ENCODE measurements around the gene RPL19. TPM values are rescaled to one million over a fixed set of nuclear protein-coding genes. Genes with fewer than 3 reads are reported as not detected.

Gene RPL19
- total and polyA plus RNA-seq, 4 donors, result 475 to 999 (median 749) TPM

DNA sequence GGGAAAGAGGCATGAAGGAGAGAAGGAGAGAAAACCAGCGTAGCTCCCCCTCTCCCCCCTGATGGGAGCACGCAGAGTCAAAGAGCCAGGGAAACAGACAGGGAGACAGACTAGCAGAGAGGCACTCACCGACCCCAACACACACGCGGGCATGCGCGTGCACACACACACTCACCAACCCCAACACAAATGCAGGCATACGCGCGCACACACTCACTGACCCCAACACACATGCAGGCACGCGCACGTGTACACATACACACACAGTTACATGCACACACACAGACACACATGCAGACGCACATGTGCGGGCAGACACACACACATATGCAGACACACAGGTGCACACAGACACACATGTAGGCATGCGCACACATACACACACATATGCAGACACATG lies 7.2 kb upstream of the RPL19 start:
- no peak overlapping the region for H3K9ac ChIP-seq (ENCODE audit: low read depth in 1 of 2, low read length in 2 of 2)
- no peak overlapping the region for H3K27ac ChIP-seq (ENCODE audit: low read depth in 1 of 2, low read length in 2 of 2)
- TF ChIP-seq RAD21 (IDR thresholded peaks at IDR 0.05), result no peak
- TF ChIP-seq HNF4G (IDR thresholded peaks at IDR 0.05), result no peak
- no peak for TF ChIP-seq NR2F2 (IDR thresholded peaks at IDR 0.05)
- TF ChIP-seq SP1 (IDR thresholded peaks at IDR 0.05), result no peak
- TF ChIP-seq EGR1 (IDR thresholded peaks at IDR 0.05; ENCODE audit: low read depth in 2 of 2), result no peak
- TF ChIP-seq FOXA2 (IDR thresholded peaks at IDR 0.05), result no peak
- TF ChIP-seq TAF1 (conservative IDR thresholded peaks at IDR 0.05), result no peak
- TF ChIP-seq JUND (IDR thresholded peaks at IDR 0.05), result no peak
- TF ChIP-seq GABPA (IDR thresholded peaks at IDR 0.05 in 1 of 2, conservative IDR thresholded peaks at IDR 0.05 in 1 of 2), result no peak
- TF ChIP-seq, protein P1, sequence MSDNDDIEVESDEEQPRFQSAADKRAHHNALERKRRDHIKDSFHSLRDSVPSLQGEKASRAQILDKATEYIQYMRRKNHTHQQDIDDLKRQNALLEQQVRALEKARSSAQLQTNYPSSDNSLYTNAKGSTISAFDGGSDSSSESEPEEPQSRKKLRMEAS (IDR thresholded peaks at IDR 0.05), result no peak
- DNase-seq (ENCODE audit: low spot score), result no peak
- peaks cover 0 to 8% (median 3%) of the 10 kb centered on the region in 4 donors for H3K4me1 ChIP-seq (ENCODE audit: control insufficient read depth in 4 of 4, insufficient read depth in 4 of 4, low read length in 3 of 4)
- H3K36me3 ChIP-seq (ENCODE audit: control insufficient read depth in 4 of 4, insufficient read depth in 3 of 4, low read depth in 1 of 4, low read length in 3 of 4), result no peaks in the 10 kb centered on the region
- WGBS, result 94% methylated on average over 16 of the region's 16 CpGs
- no peaks in the 10 kb centered on the region for H3K27me3 ChIP-seq (ENCODE audit: control insufficient read depth in 4 of 4, insufficient read depth in 4 of 4, low read length in 3 of 4)
- H3K4me3 ChIP-seq (ENCODE audit: low read depth in 1 of 3, low read length in 3 of 3), result no peak overlapping the region
- H3K9me3 ChIP-seq (ENCODE audit: control insufficient read depth in 4 of 4, low read length in 3 of 4), result no peaks in the 10 kb centered on the region

DNA sequence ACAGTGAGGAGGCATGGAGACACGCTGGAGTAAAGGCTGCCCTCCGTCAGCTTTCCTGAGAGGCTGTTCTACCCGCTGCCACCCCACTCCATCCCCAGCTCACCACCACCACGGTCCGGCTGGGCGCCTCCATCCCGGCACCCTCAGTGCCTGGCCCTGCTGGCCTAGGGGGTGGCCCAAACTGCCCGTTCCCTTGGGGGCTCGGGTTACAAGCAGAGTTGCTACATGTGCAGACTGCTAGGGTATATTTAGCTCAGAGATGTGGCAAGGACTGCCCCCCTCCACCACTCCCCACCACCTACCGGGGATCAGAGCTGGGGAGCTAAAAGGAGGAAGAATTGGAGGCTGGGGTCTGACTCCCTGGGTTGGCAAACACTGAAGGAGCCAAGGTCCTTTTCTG lies 6.7 kb upstream of the RPL19 start:
- TF ChIP-seq, protein P2, sequence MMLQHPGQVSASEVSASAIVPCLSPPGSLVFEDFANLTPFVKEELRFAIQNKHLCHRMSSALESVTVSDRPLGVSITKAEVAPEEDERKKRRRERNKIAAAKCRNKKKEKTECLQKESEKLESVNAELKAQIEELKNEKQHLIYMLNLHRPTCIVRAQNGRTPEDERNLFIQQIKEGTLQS (IDR thresholded peaks at IDR 0.05), result no peak
- no peak for TF ChIP-seq SP1 (IDR thresholded peaks at IDR 0.05)
- no peak for TF ChIP-seq HNF4G (IDR thresholded peaks at IDR 0.05)
- TF ChIP-seq, protein P1 (IDR thresholded peaks at IDR 0.05), result no peak
- no peak for TF ChIP-seq RAD21 (IDR thresholded peaks at IDR 0.05)
- TF ChIP-seq FOXA1 (IDR thresholded peaks at IDR 0.05), result no peak
- no peak for TF ChIP-seq EGR1 (IDR thresholded peaks at IDR 0.05; ENCODE audit: low read depth in 2 of 2)
- no peak for TF ChIP-seq HNF4A (conservative IDR thresholded peaks at IDR 0.05)
- TF ChIP-seq NR2F2 (IDR thresholded peaks at IDR 0.05), result no peak
- TF ChIP-seq, protein P3, sequence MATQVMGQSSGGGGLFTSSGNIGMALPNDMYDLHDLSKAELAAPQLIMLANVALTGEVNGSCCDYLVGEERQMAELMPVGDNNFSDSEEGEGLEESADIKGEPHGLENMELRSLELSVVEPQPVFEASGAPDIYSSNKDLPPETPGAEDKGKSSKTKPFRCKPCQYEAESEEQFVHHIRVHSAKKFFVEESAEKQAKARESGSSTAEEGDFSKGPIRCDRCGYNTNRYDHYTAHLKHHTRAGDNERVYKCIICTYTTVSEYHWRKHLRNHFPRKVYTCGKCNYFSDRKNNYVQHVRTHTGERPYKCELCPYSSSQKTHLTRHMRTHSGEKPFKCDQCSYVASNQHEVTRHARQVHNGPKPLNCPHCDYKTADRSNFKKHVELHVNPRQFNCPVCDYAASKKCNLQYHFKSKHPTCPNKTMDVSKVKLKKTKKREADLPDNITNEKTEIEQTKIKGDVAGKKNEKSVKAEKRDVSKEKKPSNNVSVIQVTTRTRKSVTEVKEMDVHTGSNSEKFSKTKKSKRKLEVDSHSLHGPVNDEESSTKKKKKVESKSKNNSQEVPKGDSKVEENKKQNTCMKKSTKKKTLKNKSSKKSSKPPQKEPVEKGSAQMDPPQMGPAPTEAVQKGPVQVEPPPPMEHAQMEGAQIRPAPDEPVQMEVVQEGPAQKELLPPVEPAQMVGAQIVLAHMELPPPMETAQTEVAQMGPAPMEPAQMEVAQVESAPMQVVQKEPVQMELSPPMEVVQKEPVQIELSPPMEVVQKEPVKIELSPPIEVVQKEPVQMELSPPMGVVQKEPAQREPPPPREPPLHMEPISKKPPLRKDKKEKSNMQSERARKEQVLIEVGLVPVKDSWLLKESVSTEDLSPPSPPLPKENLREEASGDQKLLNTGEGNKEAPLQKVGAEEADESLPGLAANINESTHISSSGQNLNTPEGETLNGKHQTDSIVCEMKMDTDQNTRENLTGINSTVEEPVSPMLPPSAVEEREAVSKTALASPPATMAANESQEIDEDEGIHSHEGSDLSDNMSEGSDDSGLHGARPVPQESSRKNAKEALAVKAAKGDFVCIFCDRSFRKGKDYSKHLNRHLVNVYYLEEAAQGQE (IDR thresholded peaks at IDR 0.05), result no peak
- no peak for TF ChIP-seq YY1 (IDR thresholded peaks at IDR 0.05)
- TF ChIP-seq, protein P4, sequence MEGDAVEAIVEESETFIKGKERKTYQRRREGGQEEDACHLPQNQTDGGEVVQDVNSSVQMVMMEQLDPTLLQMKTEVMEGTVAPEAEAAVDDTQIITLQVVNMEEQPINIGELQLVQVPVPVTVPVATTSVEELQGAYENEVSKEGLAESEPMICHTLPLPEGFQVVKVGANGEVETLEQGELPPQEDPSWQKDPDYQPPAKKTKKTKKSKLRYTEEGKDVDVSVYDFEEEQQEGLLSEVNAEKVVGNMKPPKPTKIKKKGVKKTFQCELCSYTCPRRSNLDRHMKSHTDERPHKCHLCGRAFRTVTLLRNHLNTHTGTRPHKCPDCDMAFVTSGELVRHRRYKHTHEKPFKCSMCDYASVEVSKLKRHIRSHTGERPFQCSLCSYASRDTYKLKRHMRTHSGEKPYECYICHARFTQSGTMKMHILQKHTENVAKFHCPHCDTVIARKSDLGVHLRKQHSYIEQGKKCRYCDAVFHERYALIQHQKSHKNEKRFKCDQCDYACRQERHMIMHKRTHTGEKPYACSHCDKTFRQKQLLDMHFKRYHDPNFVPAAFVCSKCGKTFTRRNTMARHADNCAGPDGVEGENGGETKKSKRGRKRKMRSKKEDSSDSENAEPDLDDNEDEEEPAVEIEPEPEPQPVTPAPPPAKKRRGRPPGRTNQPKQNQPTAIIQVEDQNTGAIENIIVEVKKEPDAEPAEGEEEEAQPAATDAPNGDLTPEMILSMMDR (IDR thresholded peaks at IDR 0.05; ENCODE audit: low read depth, low read length, missing input control), result no peak
- TF ChIP-seq FOXA2 (IDR thresholded peaks at IDR 0.05), result no peak
- TF ChIP-seq GABPA (IDR thresholded peaks at IDR 0.05 in 1 of 2, conservative IDR thresholded peaks at IDR 0.05 in 1 of 2), result no peak
- TF ChIP-seq RXRA (IDR thresholded peaks at IDR 0.05), result no peak
- no peak for TF ChIP-seq TAF1 (conservative IDR thresholded peaks at IDR 0.05)
- Histone ChIP-seq H3K4me1 (ENCODE audit: control insufficient read depth in 4 of 4, insufficient read depth in 4 of 4, low read length in 3 of 4) (peaks cover 0 to 8% (median 4%) of the 10 kb centered on the region in 4 donors), H3K4me3 (ENCODE audit: low read depth in 1 of 3, low read length in 3 of 3) (no peak overlapping the region), H3K27me3 (ENCODE audit: control insufficient read depth in 4 of 4, insufficient read depth in 4 of 4, low read length in 3 of 4) (no peaks in the 10 kb centered on the region), H3K9ac (ENCODE audit: low read depth in 1 of 2, low read length in 2 of 2) (no peak overlapping the region), H3K36me3 (ENCODE audit: control insufficient read depth in 4 of 4, insufficient read depth in 3 of 4, low read depth in 1 of 4, low read length in 3 of 4) (no peaks in the 10 kb centered on the region), H3K9me3 (ENCODE audit: control insufficient read depth in 4 of 4, low read length in 3 of 4) (no peaks in the 10 kb centered on the region), H3K27ac (ENCODE audit: low read depth in 1 of 2, low read length in 2 of 2) (no peak overlapping the region)
- no peak for DNase-seq (ENCODE audit: low spot score)
- WGBS, result 87% methylated on average over 10 of the region's 10 CpGs

Data from liver (tissue), 9 donors.